Panc1 (cell line): ENCODE measurements around the gene HOXA13. TPM values are rescaled to one million over a fixed set of nuclear protein-coding genes. Genes with fewer than 3 reads are reported as not detected.

Experiments used
- ATAC-seq: fragments of 200-7000 bp; cut with Tn5 transposase; 2 replicates; pipeline ENCODE4 v1.9.1; 2020; ENCODE audit warnings: mild to moderate bottlenecking, moderate library complexity
- BruUV-seq: library from RNA; stranded (reverse); fragments of 400-500 nt; replicated peaks from 2 replicates; lab custom pipeline; 2021; lab: Mats Ljungman, UMichigan
- CTCF ChIA-PET: fragments of 300-600 bp; sonication (Branson Sonifier 250); formaldehyde crosslinking; loops from one replicate; lab custom pipeline; 2022; ENCODE audit warnings: antibody characterized with exemption; lab: Charles Lee
- POLR2A ChIA-PET: fragments of 300-600 bp; sonication (Branson Sonifier 250); formaldehyde crosslinking; loops from one replicate; lab custom pipeline; 2022; ENCODE audit warnings: antibody characterized with exemption; lab: Charles Lee
- DNase-seq: peaks from one replicate; pipeline ENCODE4 v3.0.0-alpha.2; 2010; ENCODE audit warnings: low read depth, low spot score
- H3K27ac ChIP-seq: 2 replicates; pipeline ENCODE4 v1.5.1; 2011; ENCODE audit warnings: mild to moderate bottlenecking, low read length, inconsistent platforms
- H3K27me3 ChIP-seq: fragments of 200-500 bp; sonication (Bioruptor generic); 2 replicates; pipeline ENCODE4 v1.6.0; 2014; ENCODE audit warnings: low read length, inconsistent platforms; ENCODE audit not compliant: control insufficient read depth, insufficient read depth
- H3K36me3 ChIP-seq: fragments of 200-500 bp; sonication (Bioruptor generic); 2 replicates; pipeline ENCODE4 v1.5.1; 2014; ENCODE audit warnings: inconsistent platforms, mild to moderate bottlenecking, low read length, moderate library complexity; ENCODE audit not compliant: control insufficient read depth, insufficient read depth
- H3K4me1 ChIP-seq: 2 replicates; pipeline ENCODE4 v1.5.1; 2011; ENCODE audit warnings: inconsistent platforms, mild to moderate bottlenecking, low read length, moderate library complexity; ENCODE audit not compliant: control insufficient read depth, insufficient read depth
- H3K4me3 ChIP-seq, 2 experiments: 2 replicates each; pipeline ENCODE4 v1.5.1; 2011 to 2012; ENCODE audit warnings: low read depth in 2 of 2, low read length in 2 of 2, mild to moderate bottlenecking in 2 of 2, inconsistent platforms in 1 of 2, moderate library complexity in 1 of 2
- H3K9me3 ChIP-seq: fragments of 200-500 bp; sonication (Bioruptor generic); 2 replicates; pipeline ENCODE4 v1.5.1; 2014; ENCODE audit warnings: low read depth, mild to moderate bottlenecking, inconsistent platforms, low read length, moderate library complexity; ENCODE audit not compliant: control insufficient read depth, insufficient read depth
- POLR2AphosphoS5 ChIP-seq: IDR thresholded peaks from 2 replicates; pipeline ENCODE4 v1.6.1; 2012; ENCODE audit warnings: mild to moderate bottlenecking, low read depth, low read length, moderate library complexity
- SIN3A ChIP-seq: IDR thresholded peaks from 2 replicates; pipeline ENCODE4 v1.6.1; 2012; ENCODE audit warnings: low read depth, mild to moderate bottlenecking, low read length, moderate library complexity, borderline replicate concordance; ENCODE audit not compliant: insufficient read depth
- TCF7L2 ChIP-seq: IDR thresholded peaks from 2 replicates; pipeline ENCODE4 v1.6.1; 2011; ENCODE audit warnings: mild to moderate bottlenecking, low read depth, low read length, inconsistent platforms
- in situ Hi-C: cut with HindIII; loops from 2 replicates; pipeline ENCODE4 v1.10.0; 2016; ENCODE audit warnings: low sequenced_read_pairs, low pct_unique_long_range_greater_than_20kb
- intact Hi-C: fragments of 100-400 bp; cut with micrococcal nuclease; formaldehyde crosslinking; loops from one replicate; pipeline ENCODE4 v1.10.0; 2022; ENCODE audit not compliant: unreplicated experiment
- total RNA-seq: library from RNA; stranded (reverse); gene quantifications from one replicate; pipeline ENCODE4 v1.2.1, GENCODE V29; 2021; ENCODE audit not compliant: unreplicated experiment
- TF ChIP-seq, protein P1 (sequence below): fragments of 450-650 bp; IDR thresholded peaks from 2 replicates; pipeline ENCODE4 v1.5.1; 2017; ENCODE audit warnings: mild to moderate bottlenecking
- TF ChIP-seq, protein P2 (sequence below), 2 experiments: IDR thresholded peaks; 2 replicates each; pipeline ENCODE4 v1.6.1; 2011 to 2012; ENCODE audit warnings: low read depth in 2 of 2, control low read depth in 1 of 2, low read length in 1 of 2, mild to moderate bottlenecking in 1 of 2, moderate library complexity in 1 of 2; ENCODE audit not compliant: insufficient read depth in 1 of 2

HOXA13 gene
- total RNA-seq, 1 experiment from 2014 or later: 1.2 TPM

DNA sequence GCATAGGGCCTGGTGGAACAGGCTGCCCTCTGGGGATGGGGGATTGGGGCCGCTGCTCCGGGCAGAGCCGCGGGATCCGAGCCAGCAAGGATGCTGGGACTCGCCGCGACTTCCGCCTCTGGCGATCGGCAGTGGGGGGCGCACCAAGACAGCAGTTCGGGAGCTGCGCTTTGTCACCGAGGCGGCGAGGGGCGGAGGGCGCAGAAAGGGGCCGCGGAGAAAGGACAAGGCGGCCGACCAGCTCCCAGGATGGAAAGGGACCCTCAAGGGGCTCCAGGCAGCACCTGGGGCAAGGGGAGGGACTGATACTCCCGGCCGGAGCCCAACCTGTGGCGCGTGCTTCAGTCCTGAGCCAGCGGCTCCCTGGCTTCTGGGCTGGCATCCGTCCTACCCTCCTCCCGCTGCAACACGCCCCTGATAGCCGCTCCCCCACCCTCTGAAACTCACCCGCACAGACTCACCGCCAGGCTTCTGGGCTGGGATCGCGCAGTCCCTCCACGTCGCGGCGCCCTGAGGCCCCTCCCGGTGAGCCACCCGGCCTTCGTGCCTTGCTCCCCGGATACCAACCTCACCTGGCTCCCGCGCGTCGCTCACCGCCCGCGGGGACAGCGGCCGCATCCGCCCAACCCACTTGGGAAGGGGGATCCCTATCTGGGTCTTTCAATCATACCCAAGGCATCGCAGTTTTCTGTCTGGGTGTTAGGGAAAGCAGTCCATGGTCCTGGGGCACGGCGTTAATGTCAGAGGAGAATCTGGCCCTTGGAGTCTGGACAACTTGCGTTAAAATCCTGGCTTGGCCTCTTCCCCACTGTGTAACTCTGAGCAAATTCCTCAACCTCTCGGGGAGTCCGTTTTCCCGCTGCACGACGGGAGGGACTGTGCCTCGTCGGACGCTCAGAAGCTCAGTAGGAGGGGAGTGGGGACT lies 35.8 kb upstream of the HOXA13 start:
- ChIA-PET CTCF (interaction anchor here (0.7 to 1.2 kb wide), 2 partner anchors 370 to 406 kb away, joined by 3 read pairs; no protein-coding TSS in a partner anchor), POLR2A (no interaction called here)
- no TSS peak for BruUV-seq
- H3K36me3 ChIP-seq: no peaks in the 10 kb centered on the region
- H3K4me3 ChIP-seq: peak overlapping the region; percentile 47 to 76
- peak; percentile 92 for ATAC-seq
- TF ChIP-seq, protein P1, sequence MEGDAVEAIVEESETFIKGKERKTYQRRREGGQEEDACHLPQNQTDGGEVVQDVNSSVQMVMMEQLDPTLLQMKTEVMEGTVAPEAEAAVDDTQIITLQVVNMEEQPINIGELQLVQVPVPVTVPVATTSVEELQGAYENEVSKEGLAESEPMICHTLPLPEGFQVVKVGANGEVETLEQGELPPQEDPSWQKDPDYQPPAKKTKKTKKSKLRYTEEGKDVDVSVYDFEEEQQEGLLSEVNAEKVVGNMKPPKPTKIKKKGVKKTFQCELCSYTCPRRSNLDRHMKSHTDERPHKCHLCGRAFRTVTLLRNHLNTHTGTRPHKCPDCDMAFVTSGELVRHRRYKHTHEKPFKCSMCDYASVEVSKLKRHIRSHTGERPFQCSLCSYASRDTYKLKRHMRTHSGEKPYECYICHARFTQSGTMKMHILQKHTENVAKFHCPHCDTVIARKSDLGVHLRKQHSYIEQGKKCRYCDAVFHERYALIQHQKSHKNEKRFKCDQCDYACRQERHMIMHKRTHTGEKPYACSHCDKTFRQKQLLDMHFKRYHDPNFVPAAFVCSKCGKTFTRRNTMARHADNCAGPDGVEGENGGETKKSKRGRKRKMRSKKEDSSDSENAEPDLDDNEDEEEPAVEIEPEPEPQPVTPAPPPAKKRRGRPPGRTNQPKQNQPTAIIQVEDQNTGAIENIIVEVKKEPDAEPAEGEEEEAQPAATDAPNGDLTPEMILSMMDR: peak; percentile 89; the same call in 1 of the 2 replicates
- TF ChIP-seq, protein P2, sequence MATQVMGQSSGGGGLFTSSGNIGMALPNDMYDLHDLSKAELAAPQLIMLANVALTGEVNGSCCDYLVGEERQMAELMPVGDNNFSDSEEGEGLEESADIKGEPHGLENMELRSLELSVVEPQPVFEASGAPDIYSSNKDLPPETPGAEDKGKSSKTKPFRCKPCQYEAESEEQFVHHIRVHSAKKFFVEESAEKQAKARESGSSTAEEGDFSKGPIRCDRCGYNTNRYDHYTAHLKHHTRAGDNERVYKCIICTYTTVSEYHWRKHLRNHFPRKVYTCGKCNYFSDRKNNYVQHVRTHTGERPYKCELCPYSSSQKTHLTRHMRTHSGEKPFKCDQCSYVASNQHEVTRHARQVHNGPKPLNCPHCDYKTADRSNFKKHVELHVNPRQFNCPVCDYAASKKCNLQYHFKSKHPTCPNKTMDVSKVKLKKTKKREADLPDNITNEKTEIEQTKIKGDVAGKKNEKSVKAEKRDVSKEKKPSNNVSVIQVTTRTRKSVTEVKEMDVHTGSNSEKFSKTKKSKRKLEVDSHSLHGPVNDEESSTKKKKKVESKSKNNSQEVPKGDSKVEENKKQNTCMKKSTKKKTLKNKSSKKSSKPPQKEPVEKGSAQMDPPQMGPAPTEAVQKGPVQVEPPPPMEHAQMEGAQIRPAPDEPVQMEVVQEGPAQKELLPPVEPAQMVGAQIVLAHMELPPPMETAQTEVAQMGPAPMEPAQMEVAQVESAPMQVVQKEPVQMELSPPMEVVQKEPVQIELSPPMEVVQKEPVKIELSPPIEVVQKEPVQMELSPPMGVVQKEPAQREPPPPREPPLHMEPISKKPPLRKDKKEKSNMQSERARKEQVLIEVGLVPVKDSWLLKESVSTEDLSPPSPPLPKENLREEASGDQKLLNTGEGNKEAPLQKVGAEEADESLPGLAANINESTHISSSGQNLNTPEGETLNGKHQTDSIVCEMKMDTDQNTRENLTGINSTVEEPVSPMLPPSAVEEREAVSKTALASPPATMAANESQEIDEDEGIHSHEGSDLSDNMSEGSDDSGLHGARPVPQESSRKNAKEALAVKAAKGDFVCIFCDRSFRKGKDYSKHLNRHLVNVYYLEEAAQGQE (IDR thresholded peaks at IDR 0.05; ENCODE audit: insufficient read depth in 1 of 2, low read depth in 2 of 2, low read length in 1 of 2): no peak
- peak; percentile 35; the same call in 1 of the 2 replicates for TF ChIP-seq TCF7L2
- no peaks in the 10 kb centered on the region; the same call in 1 of the 2 replicates for H3K27me3 ChIP-seq
- DNase-seq: no peak
- H3K27ac ChIP-seq: peak overlapping the region; percentile 64; the same call in 1 of the 2 replicates
- intact Hi-C loops: loop anchor here (2.0 kb wide), 1 partner anchor 341 kb away; no protein-coding TSS in a partner anchor
- H3K9me3 ChIP-seq: no peaks in the 10 kb centered on the region
- in situ Hi-C loops: no loop called here
- 0 out of 2 replicates have a peak, but pooled peaks cover 7% of the 10 kb centered on the region for H3K4me1 ChIP-seq

DNA sequence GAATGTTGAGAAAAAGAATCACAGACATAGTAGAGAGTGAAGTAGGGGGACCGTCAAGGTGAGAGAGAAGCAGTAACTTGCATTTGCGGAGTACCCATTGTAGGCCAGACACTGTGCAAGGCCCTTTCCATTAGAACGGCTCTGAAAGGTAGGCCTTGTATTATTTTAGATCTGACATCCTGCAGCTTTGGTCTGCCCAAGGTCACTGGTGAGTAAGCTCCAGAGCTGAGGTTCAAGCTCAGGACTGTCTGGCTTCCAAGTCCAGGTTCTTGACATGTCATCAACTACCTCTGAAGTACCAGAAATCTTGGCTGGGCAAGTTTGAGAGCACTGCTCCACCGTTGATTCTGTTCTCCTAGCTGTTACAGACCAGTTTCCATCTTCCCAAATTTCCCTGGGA lies 29.6 kb upstream of the HOXA13 start:
- intact Hi-C loops: no loop called here
- no peak overlapping the region for H3K4me3 ChIP-seq
- H3K27ac ChIP-seq: no peak overlapping the region
- DNase-seq (no peak), ATAC-seq (no peak)
- H3K36me3 ChIP-seq: no peaks in the 10 kb centered on the region
- TF ChIP-seq, protein P2 (IDR thresholded peaks at IDR 0.05; ENCODE audit: insufficient read depth in 1 of 2, low read depth in 2 of 2, low read length in 1 of 2): no peak
- TF ChIP-seq POLR2AphosphoS5 (no peak), SIN3A (no peak), TCF7L2 (no peak)
- TF ChIP-seq, protein P1: no peak
- no peaks in the 10 kb centered on the region for H3K9me3 ChIP-seq
- peaks cover 8% of the 10 kb centered on the region for H3K27me3 ChIP-seq
- ChIA-PET POLR2A (no interaction called here), CTCF (no interaction called here)
- H3K4me1 ChIP-seq: peaks cover 3% of the 10 kb centered on the region; the same call in 1 of the 2 replicates
- no TSS peak for BruUV-seq
- in situ Hi-C loops: no loop called here
